Lung (tissue), 12 donors: ENCODE data around the gene CHD1L. TPM values are rescaled to one million over a fixed set of nuclear protein-coding genes. Genes with fewer than 3 reads are reported as not detected.

Experiments
- ATAC-seq: fragments of 200-7000 bp; cut with Tn5 transposase; one replicate; pipeline ENCODE4 v1.9.1; 2020; ENCODE audit warnings: moderate number of reproducible peaks; ENCODE audit not compliant: insufficient read depth, low FRiP score
- DNase-seq, 3 donors: peaks; one replicate each; pipeline ENCODE4 v3.0.0-alpha.2; 2013 to 2017
- H3K27ac ChIP-seq, 2 donors: one replicate each; pipeline ENCODE4 v1.5.1; 2013; ENCODE audit warnings: mild to moderate bottlenecking in 2 of 2, moderate library complexity in 2 of 2, control low read depth in 1 of 2, inconsistent platforms in 1 of 2, low read depth in 1 of 2, low read length in 1 of 2
- H3K27me3 ChIP-seq, 3 donors: one replicate each; pipeline ENCODE4 v1.5.1; 2013; ENCODE audit warnings: low read length in 2 of 3; ENCODE audit not compliant: control insufficient read depth in 3 of 3, insufficient read depth in 3 of 3
- H3K36me3 ChIP-seq, 4 donors: one replicate each; pipeline ENCODE4 v1.5.1; 2013; ENCODE audit warnings: low read length in 4 of 4, mild to moderate bottlenecking in 1 of 4, moderate library complexity in 1 of 4; ENCODE audit not compliant: control insufficient read depth in 4 of 4, insufficient read depth in 4 of 4
- H3K4me1 ChIP-seq, 5 donors: one replicate each; pipeline ENCODE4 v1.5.1; 2013; ENCODE audit warnings: low read length in 5 of 5, mild to moderate bottlenecking in 2 of 5, moderate library complexity in 1 of 5; ENCODE audit not compliant: control insufficient read depth in 5 of 5, insufficient read depth in 5 of 5
- H3K4me3 ChIP-seq: one replicate; pipeline ENCODE4 v1.5.1; 2013; ENCODE audit warnings: mild to moderate bottlenecking, control low read depth, moderate library complexity
- H3K9ac ChIP-seq, 2 donors: one replicate each; pipeline ENCODE4 v1.5.1; 2013; ENCODE audit warnings: low read length in 2 of 2, control low read depth in 1 of 2; ENCODE audit not compliant: insufficient read depth in 1 of 2
- H3K9me3 ChIP-seq, 4 donors: one replicate each; pipeline ENCODE4 v1.5.1; 2013; ENCODE audit warnings: low read length in 3 of 4, mild to moderate bottlenecking in 1 of 4, moderate library complexity in 1 of 4; ENCODE audit not compliant: control insufficient read depth in 4 of 4, insufficient read depth in 3 of 4
- WGBS, 2 donors: extraction: QIAGEN DNeasy Blood & Tissue Kit; methylation state at CpG; one replicate each; pipeline ENCODE4 v1.1.7; 2013; 5-methylcytosine and 5-hydroxymethylcytosine counted together
- polyA plus RNA-seq, 2 donors: library from polyadenylated mRNA; stranded (reverse); fragments of 200-250 nt; gene quantifications; one replicate each; pipeline ENCODE4 v1.2.1, GENCODE V29; 2013
- total RNA-seq, 2 donors: library from RNA; depleted of rRNA in 1 of 2; stranded (reverse); fragments of >200 nt in 1 of 2; gene quantifications; one replicate each; pipeline ENCODE4 v1.2.1, GENCODE V29; 2014 to 2021
- TF ChIP-seq, protein P1 (sequence below): IDR thresholded peaks from 2 replicates; pipeline ENCODE4 v1.5.1; 2012; ENCODE audit warnings: mild to moderate bottlenecking; ENCODE audit errors: control extremely low read depth, extremely low read depth
- donor health status: control.
- donor health status: control.
- donor health status: Bipolar disorder and iron deficiency.
- donor health status: healthy.
- donor health status: DM: yes; HTN: yes; CAD: no.

The CHD1L gene
- total and polyA plus RNA-seq, 4 donors: 15.3 to 38.9 (median 22.4) TPM

- peaks cover 0 to 10% (median 2%) of the 10 kb centered on the region in 5 donors for H3K4me1 ChIP-seq
- TF ChIP-seq, protein P1, sequence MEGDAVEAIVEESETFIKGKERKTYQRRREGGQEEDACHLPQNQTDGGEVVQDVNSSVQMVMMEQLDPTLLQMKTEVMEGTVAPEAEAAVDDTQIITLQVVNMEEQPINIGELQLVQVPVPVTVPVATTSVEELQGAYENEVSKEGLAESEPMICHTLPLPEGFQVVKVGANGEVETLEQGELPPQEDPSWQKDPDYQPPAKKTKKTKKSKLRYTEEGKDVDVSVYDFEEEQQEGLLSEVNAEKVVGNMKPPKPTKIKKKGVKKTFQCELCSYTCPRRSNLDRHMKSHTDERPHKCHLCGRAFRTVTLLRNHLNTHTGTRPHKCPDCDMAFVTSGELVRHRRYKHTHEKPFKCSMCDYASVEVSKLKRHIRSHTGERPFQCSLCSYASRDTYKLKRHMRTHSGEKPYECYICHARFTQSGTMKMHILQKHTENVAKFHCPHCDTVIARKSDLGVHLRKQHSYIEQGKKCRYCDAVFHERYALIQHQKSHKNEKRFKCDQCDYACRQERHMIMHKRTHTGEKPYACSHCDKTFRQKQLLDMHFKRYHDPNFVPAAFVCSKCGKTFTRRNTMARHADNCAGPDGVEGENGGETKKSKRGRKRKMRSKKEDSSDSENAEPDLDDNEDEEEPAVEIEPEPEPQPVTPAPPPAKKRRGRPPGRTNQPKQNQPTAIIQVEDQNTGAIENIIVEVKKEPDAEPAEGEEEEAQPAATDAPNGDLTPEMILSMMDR: no peak
- WGBS, 2 donors: 79 to 88% methylated on average over 4 of the region's 4 CpGs
- DNase-seq: no peak
- no peak for ATAC-seq
- no peak overlapping the region for H3K9ac ChIP-seq
- no peaks in the 10 kb centered on the region for H3K27me3 ChIP-seq
- no peaks in the 10 kb centered on the region for H3K9me3 ChIP-seq
- no peak overlapping the region for H3K27ac ChIP-seq
- no peak overlapping the region for H3K4me3 ChIP-seq
- peaks cover 0 to 4% (median 0%) of the 10 kb centered on the region in 4 donors for H3K36me3 ChIP-seq
Measured at GRCh38 chr1:147247656-147248238, 5.3 kb downstream of the CHD1L start.

GRCh38 chr1:147252540-147252939 lies 10.1 kb downstream of the CHD1L start:
- no peak overlapping the region for H3K9ac ChIP-seq
- H3K27me3 ChIP-seq: no peaks in the 10 kb centered on the region
- TF ChIP-seq, protein P1: no peak
- peaks cover 7 to 13% (median 8%) of the 10 kb centered on the region in 4 donors for H3K36me3 ChIP-seq
- 91 to 96% methylated on average over 9 of the region's 9 CpGs for WGBS, 2 donors
- H3K27ac ChIP-seq: no peak overlapping the region
- peaks cover 0 to under 1% (median 0%) of the 10 kb centered on the region in 5 donors for H3K4me1 ChIP-seq
- no peaks in the 10 kb centered on the region for H3K9me3 ChIP-seq
- no peak overlapping the region for H3K4me3 ChIP-seq
- no peak for ATAC-seq
- DNase-seq: no peak

- no peak overlapping the region for H3K9ac ChIP-seq
- DNase-seq: no peak
- no peaks in the 10 kb centered on the region for H3K27me3 ChIP-seq
- H3K36me3 ChIP-seq: peaks cover 6 to 35% (median 23%) of the 10 kb centered on the region in 4 donors
- TF ChIP-seq, protein P1: no peak
- H3K9me3 ChIP-seq: no peaks in the 10 kb centered on the region
- H3K4me3 ChIP-seq: no peak overlapping the region
- no peak for ATAC-seq
- H3K27ac ChIP-seq: no peak overlapping the region
- 98% methylated on average over 4 of the region's 4 CpGs for WGBS, 2 donors
- H3K4me1 ChIP-seq: no peaks in the 10 kb centered on the region
Measured at GRCh38 chr1:147260956-147261355, 18.5 kb downstream of the CHD1L start.
